ENCODE measurements around the gene GRK2. TPM values are rescaled to one million over a fixed set of nuclear protein-coding genes. Genes with fewer than 3 reads are reported as not detected.

Gene GRK2
- total RNA-seq, 4 donors from 2014 or later: 40.2 to 79.8 (median 68.4) TPM

DNA sequence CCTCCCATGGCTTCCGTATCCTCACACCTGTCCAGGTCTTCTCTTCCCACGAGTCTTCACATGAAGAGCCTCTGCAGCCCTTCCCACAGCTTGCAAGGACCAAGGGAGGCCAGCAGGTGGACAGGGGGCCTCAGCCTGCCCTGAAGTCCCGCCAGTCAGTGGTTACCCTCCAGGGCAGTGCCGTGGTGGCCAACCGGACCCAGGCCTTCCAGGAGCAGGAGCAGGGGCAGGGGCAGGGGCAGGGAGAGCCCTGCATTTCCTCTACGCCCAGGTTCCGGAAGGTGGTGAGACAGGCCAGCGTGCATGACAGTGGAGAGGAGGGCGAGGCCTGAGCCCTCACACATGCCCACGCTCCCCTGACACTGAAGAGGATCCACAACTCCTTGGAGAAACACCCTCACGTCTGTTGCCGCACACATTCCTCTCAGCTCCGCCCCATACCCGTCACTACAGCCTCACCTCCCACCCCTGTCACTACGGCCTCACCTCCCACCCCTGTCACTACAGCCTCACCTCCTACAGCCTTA lies 45.3 kb downstream of the GRK2 start:
- H3K9me3 ChIP-seq: no peaks in the 10 kb centered on the region
- no peak for DNase-seq
- no peaks in the 10 kb centered on the region for H3K27me3 ChIP-seq
- TF ChIP-seq POLR2A (IDR thresholded peaks at IDR 0.05): no peak
- TF ChIP-seq, protein P1, sequence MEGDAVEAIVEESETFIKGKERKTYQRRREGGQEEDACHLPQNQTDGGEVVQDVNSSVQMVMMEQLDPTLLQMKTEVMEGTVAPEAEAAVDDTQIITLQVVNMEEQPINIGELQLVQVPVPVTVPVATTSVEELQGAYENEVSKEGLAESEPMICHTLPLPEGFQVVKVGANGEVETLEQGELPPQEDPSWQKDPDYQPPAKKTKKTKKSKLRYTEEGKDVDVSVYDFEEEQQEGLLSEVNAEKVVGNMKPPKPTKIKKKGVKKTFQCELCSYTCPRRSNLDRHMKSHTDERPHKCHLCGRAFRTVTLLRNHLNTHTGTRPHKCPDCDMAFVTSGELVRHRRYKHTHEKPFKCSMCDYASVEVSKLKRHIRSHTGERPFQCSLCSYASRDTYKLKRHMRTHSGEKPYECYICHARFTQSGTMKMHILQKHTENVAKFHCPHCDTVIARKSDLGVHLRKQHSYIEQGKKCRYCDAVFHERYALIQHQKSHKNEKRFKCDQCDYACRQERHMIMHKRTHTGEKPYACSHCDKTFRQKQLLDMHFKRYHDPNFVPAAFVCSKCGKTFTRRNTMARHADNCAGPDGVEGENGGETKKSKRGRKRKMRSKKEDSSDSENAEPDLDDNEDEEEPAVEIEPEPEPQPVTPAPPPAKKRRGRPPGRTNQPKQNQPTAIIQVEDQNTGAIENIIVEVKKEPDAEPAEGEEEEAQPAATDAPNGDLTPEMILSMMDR (IDR thresholded peaks at IDR 0.05 in 4 of 5, conservative IDR thresholded peaks at IDR 0.05 in 1 of 5): no peak
- in situ Hi-C loops (cut with MboI; ENCODE audit: low sequenced_read_pairs in 4 of 4) (loop anchor here in 2 of 4 donors (5.0 to 10.0 kb wide), 2 partner anchors 44 to 47 kb away; partner anchors contain the start of gene GRK2 (in 2 of the 2)), intact Hi-C loops (cut with DNase I; ENCODE audit: low total_unique reads) (no loop called here)
- no peak overlapping the region for H3K27ac ChIP-seq
- no peak overlapping the region for H3K4me3 ChIP-seq
- peaks cover 0 to 20% of the 10 kb centered on the region in 2 donors for H3K36me3 ChIP-seq
- H3K4me1 ChIP-seq: no peaks in the 10 kb centered on the region
- ATAC-seq: no peak

DNA sequence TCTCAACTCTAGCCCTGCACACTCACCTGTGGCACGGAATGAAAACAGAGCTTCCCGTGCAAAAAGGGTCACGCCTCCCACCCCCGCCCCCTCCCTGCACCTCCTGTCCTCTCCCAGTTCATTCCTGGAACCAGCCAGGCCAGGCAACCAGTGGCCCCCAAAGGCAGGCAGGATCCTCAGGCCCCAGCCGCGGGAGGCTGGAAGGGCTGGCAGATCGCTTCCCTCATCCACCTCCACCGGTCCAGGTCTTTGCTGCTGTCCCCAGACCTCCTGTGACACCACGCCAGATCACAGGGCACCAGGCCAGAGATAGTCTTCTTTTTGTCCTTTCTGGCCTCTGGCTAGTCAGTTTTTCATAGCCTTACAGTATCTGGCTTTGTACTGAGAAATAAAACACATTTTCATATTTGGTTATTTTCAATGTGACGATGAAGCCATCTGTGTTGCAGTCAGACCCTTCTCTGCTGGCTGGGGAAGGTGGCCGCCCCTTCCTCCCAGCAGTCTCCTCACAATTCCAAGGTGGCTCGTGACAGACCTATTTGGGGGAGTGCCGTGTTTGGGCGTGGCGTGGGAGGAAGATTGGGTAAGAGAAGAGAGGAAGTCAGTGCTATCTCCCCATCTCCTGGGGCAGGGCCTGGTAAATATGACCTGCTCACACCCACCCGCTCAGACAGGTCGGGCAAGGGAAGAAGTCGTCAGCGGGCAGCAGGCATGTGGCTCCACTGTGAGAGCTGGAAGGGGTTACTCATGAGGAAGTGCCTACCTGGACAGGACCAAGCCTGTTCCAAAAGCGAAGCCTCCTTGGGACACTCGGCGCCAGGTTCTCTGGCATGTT lies 46.1 kb downstream of the GRK2 start:
- Histone ChIP-seq H3K4me1 (no peaks in the 10 kb centered on the region), H3K27ac (no peak overlapping the region), H3K4me3 (no peak overlapping the region), H3K9me3 (no peaks in the 10 kb centered on the region), H3K27me3 (no peaks in the 10 kb centered on the region), H3K36me3 (peaks cover 0 to 20% of the 10 kb centered on the region in 2 donors)
- no peak for DNase-seq
- TF ChIP-seq POLR2A (IDR thresholded peaks at IDR 0.05): no peak
- TF ChIP-seq, protein P1 (IDR thresholded peaks at IDR 0.05 in 4 of 5, conservative IDR thresholded peaks at IDR 0.05 in 1 of 5): no peak
- ATAC-seq: no peak
- intact Hi-C loops (cut with DNase I; ENCODE audit: low total_unique reads) (no loop called here), in situ Hi-C loops (cut with MboI; ENCODE audit: low sequenced_read_pairs in 4 of 4) (loop anchor here in 2 of 4 donors (5.0 to 10.0 kb wide), 2 partner anchors 45 to 48 kb away; partner anchors contain the start of gene GRK2 (in 2 of the 2))

DNA sequence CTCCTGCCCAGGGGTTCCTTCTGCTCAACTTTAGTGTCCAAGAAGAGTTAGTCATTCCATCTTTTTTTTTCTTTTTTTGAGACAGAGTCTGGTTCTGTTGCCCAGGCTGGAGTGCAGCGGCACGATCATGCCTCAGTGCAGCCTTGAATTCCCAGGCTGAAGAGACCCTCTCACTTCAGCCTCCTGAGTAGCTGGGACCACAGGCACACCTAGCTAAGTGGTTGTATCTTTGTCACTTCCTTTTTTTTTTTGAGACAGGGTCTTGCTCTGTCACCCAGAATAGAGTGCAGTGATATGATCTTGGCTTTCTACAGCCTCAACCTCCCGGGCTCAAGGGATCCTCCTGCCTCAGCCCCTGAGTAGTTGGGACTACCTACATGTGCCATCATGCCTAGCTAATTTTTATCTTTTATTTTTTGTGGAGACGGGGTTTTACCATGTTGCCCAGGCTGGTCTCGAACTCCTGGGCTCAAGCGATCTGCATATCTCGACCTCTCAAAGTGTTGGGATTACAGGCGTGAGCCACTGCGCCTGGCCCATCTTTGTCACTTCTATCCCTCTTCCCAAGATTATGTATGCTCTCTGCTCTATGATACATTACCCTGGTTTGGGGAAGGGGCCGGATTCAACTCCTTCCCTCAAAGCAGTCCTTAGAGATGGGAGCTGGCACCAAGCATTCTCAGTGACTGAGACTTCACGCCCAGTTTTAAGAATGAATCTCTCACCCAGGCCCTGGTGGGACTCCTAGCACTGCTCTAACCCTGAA lies 47.0 kb downstream of the GRK2 start:
- no peaks in the 10 kb centered on the region for H3K9me3 ChIP-seq
- in situ Hi-C loops (cut with MboI; ENCODE audit: low sequenced_read_pairs in 4 of 4): loop anchor here in 2 of 4 donors (5.0 to 10.0 kb wide), 2 partner anchors 46 to 49 kb away; partner anchors contain the start of gene GRK2 (in 2 of the 2)
- ATAC-seq: no peak
- intact Hi-C loops (cut with DNase I; ENCODE audit: low total_unique reads): no loop called here
- DNase-seq: no peak
- no peak overlapping the region for H3K4me3 ChIP-seq
- TF ChIP-seq, protein P1 (IDR thresholded peaks at IDR 0.05 in 4 of 5, conservative IDR thresholded peaks at IDR 0.05 in 1 of 5): no peak
- TF ChIP-seq POLR2A (IDR thresholded peaks at IDR 0.05): no peak
- H3K27ac ChIP-seq: no peak overlapping the region
- peaks cover 0 to 16% of the 10 kb centered on the region in 2 donors for H3K36me3 ChIP-seq
- peaks cover 1 to 3% of the 10 kb centered on the region in 2 donors for H3K4me1 ChIP-seq
- H3K27me3 ChIP-seq: no peaks in the 10 kb centered on the region

DNA sequence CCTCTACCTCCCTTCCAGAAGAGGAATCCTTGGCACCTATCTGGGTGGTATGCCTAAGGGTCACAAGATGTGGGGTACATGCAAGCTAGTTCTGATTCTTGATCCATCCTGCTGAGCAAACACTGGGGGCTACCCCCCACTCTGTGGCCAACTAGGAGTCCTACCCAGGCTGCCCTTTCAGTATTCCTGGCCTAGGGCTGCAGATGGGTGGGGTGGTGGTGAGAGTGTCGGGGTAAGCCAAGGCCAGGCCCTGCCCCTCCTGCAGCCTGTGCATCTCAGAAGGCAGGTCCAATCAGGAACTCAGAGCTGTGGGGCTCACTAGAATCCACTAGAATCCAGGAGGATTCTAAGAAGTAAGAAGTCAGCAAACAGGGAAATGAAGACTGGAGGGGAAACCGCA lies 47.9 kb downstream of the GRK2 start:
- ATAC-seq: no peak
- no peak for DNase-seq
- Histone ChIP-seq H3K27ac (no peak overlapping the region), H3K4me3 (no peak overlapping the region), H3K9me3 (no peaks in the 10 kb centered on the region), H3K36me3 (peaks cover 0 to 15% of the 10 kb centered on the region in 2 donors), H3K27me3 (no peaks in the 10 kb centered on the region), H3K4me1 (peaks cover 7 to 12% of the 10 kb centered on the region in 2 donors)
- in situ Hi-C loops (cut with MboI; ENCODE audit: low sequenced_read_pairs in 4 of 4): loop anchor here in 2 of 4 donors (5.0 to 10.0 kb wide), 2 partner anchors 47 to 49 kb away; partner anchors contain the start of gene GRK2 (in 2 of the 2)
- TF ChIP-seq, protein P1 (IDR thresholded peaks at IDR 0.05 in 4 of 5, conservative IDR thresholded peaks at IDR 0.05 in 1 of 5): no peak
- TF ChIP-seq POLR2A (IDR thresholded peaks at IDR 0.05): no peak
- intact Hi-C loops (cut with DNase I; ENCODE audit: low total_unique reads): no loop called here

Measured in gastrocnemius medialis (tissue), 4 donors.